Breast epithelium (tissue), 4 donors: ENCODE results near the gene IFIH1. TPM values are rescaled to one million over a fixed set of nuclear protein-coding genes. Genes with fewer than 3 reads are reported as not detected.

Experiments used
- DNase-seq, 2 donors: peaks; one replicate each; pipeline ENCODE4 v3.0.0-alpha.2; 2019; ENCODE audit warnings: low spot score in 2 of 2
- H3K27ac ChIP-seq, 2 donors: fragments of 200-600 bp; sonication (generic) in 1 of 2; one replicate each; pipeline ENCODE4 v1.5.1; 2016 to 2019; ENCODE audit warnings: mild to moderate bottlenecking in 1 of 2
- H3K27me3 ChIP-seq, 2 donors: fragments of 200-600 bp; sonication (generic) in 1 of 2; one replicate each; pipeline versions ENCODE4 v1.5.1 to v1.6.0; 2017 to 2019; ENCODE audit warnings: control low read depth in 1 of 2, mild to moderate bottlenecking in 1 of 2
- H3K36me3 ChIP-seq: fragments of 200-600 bp; one replicate; pipeline ENCODE4 v1.5.1; 2019
- H3K4me1 ChIP-seq, 2 donors: fragments of 200-600 bp; sonication (generic); one replicate each; pipeline ENCODE4 v1.5.1; 2016 to 2019; ENCODE audit warnings: control low read depth in 1 of 2
- H3K4me3 ChIP-seq, 3 donors: fragments of 200-600 bp; sonication (generic); 1 replicate in 2 of 3; 2 replicates in 1 of 3; pipeline ENCODE4 v1.5.1; 2016 to 2019; ENCODE audit warnings: mild to moderate bottlenecking in 3 of 3, moderate library complexity in 2 of 3
- H3K9me3 ChIP-seq, 2 donors: fragments of 200-600 bp; sonication (generic) in 1 of 2; one replicate each; pipeline ENCODE4 v1.5.1; 2016 to 2019; ENCODE audit warnings: control low read depth in 1 of 2
- CTCF ChIP-seq, 3 donors: fragments of 450-650 bp; IDR thresholded peaks; one replicate each; pipeline ENCODE4 v1.5.1; 2016 to 2017; ENCODE audit warnings: antibody characterized with exemption in 3 of 3, mild to moderate bottlenecking in 3 of 3, moderate library complexity in 3 of 3
- POLR2A ChIP-seq: fragments of 450-650 bp; IDR thresholded peaks from one replicate; pipeline ENCODE4 v1.6.1; 2016; ENCODE audit warnings: antibody characterized with exemption, mild to moderate bottlenecking, moderate library complexity
- POLR2AphosphoS5 ChIP-seq, 3 donors: sonication (generic); formaldehyde crosslinking; IDR thresholded peaks; one replicate each; pipeline ENCODE4 v1.6.1; 2017; ENCODE audit warnings: antibody characterized with exemption in 3 of 3
- intact Hi-C: fragments of 100-400 bp; cut with DNase I; formaldehyde crosslinking; loops from one replicate; pipeline ENCODE4 v1.15.1; 2023; ENCODE audit warnings: low total_unique reads
- total RNA-seq, 3 donors: library from RNA; depleted of rRNA; stranded (reverse); fragments of >200 nt; gene quantifications; one replicate each; pipeline ENCODE4 v1.1.0, GENCODE V29; 2016

IFIH1 gene
- total RNA-seq, 3 donors from 2014 or later, result 9.6 to 19.9 (median 13.1) TPM

GRCh38 chr2:162316590-162316989 lies 1.9 kb downstream of the IFIH1 start:
- Histone ChIP-seq H3K36me3 (no peaks in the 10 kb centered on the region), H3K9me3 (no peaks in the 10 kb centered on the region), H3K4me1 (peaks cover 0 to 9% of the 10 kb centered on the region in 2 donors), H3K27ac (no peak overlapping the region), H3K27me3 (no peaks in the 10 kb centered on the region), H3K4me3 (peak overlapping the region in 2 of 3 donors; percentile 80 to 94)
- DNase-seq, result no peak
- intact Hi-C loops, result no loop called here
- TF ChIP-seq CTCF (IDR thresholded peaks at IDR 0.05) (no peak), POLR2AphosphoS5 (IDR thresholded peaks at IDR 0.05) (no peak), POLR2A (no peak)

- H3K9me3 ChIP-seq, result no peaks in the 10 kb centered on the region
- intact Hi-C loops, result no loop called here
- DNase-seq, result no peak
- H3K36me3 ChIP-seq, result no peaks in the 10 kb centered on the region
- H3K27ac ChIP-seq, result no peak overlapping the region
- H3K4me1 ChIP-seq, result peaks cover 0 to 9% of the 10 kb centered on the region in 2 donors
- H3K4me3 ChIP-seq, result peak overlapping the region in 1 of 3 donors; percentile 80
- no peaks in the 10 kb centered on the region for H3K27me3 ChIP-seq
- TF ChIP-seq POLR2A (no peak), CTCF (IDR thresholded peaks at IDR 0.05) (no peak), POLR2AphosphoS5 (IDR thresholded peaks at IDR 0.05) (no peak)
Measured at GRCh38 chr2:162315938-162316337, 2.5 kb downstream of the IFIH1 start.

GRCh38 chr2:162312853-162313252 lies 5.6 kb downstream of the IFIH1 start:
- H3K27me3 ChIP-seq, result no peaks in the 10 kb centered on the region
- no peak overlapping the region for H3K27ac ChIP-seq
- intact Hi-C loops, result no loop called here
- H3K36me3 ChIP-seq, result no peaks in the 10 kb centered on the region
- no peaks in the 10 kb centered on the region for H3K9me3 ChIP-seq
- no peak overlapping the region for H3K4me3 ChIP-seq
- no peak for DNase-seq
- no peaks in the 10 kb centered on the region for H3K4me1 ChIP-seq
- no peak for TF ChIP-seq CTCF (IDR thresholded peaks at IDR 0.05)
- TF ChIP-seq POLR2A, result no peak
- TF ChIP-seq POLR2AphosphoS5 (IDR thresholded peaks at IDR 0.05), result no peak

- no peaks in the 10 kb centered on the region for H3K4me1 ChIP-seq
- no peaks in the 10 kb centered on the region for H3K9me3 ChIP-seq
- TF ChIP-seq POLR2A, result no peak
- no peaks in the 10 kb centered on the region for H3K27me3 ChIP-seq
- no peak for DNase-seq
- intact Hi-C loops, result no loop called here
- H3K4me3 ChIP-seq, result no peak overlapping the region
- H3K36me3 ChIP-seq, result no peaks in the 10 kb centered on the region
- H3K27ac ChIP-seq, result no peak overlapping the region
Measured at GRCh38 chr2:162308747-162309503, 9.6 kb downstream of the IFIH1 start.

- peaks cover 4% of the 10 kb centered on the region for H3K36me3 ChIP-seq
- no peaks in the 10 kb centered on the region for H3K4me1 ChIP-seq
- no peaks in the 10 kb centered on the region for H3K27me3 ChIP-seq
- H3K4me3 ChIP-seq, result no peak overlapping the region
- no peaks in the 10 kb centered on the region for H3K9me3 ChIP-seq
- H3K27ac ChIP-seq, result no peak overlapping the region
- DNase-seq, result no peak
- TF ChIP-seq POLR2A, result no peak
- no peak for TF ChIP-seq POLR2AphosphoS5 (IDR thresholded peaks at IDR 0.05)
- TF ChIP-seq CTCF (IDR thresholded peaks at IDR 0.05), result no peak
- intact Hi-C loops, result no loop called here
Measured at GRCh38 chr2:162305901-162306300, 12.6 kb downstream of the IFIH1 start.
